Retinal pigment epithelial cell (primary cell): ENCODE results near the gene CAMKMT.

Experiments
- DNase-seq: peaks from one replicate; pipeline ENCODE4 v3.0.0-alpha.2; 2010; ENCODE audit warnings: low read depth
- H3K4me3 ChIP-seq: 2 replicates; pipeline ENCODE4 v1.5.1; 2011; ENCODE audit warnings: mild to moderate bottlenecking, low read length, control low read depth, moderate library complexity
- TF ChIP-seq, protein P1 (sequence below): conservative IDR thresholded peaks from 2 replicates; pipeline ENCODE4 v1.5.1; 2011; ENCODE audit warnings: low read depth, low read length, control low read depth, inconsistent platforms

CAMKMT gene

DNA sequence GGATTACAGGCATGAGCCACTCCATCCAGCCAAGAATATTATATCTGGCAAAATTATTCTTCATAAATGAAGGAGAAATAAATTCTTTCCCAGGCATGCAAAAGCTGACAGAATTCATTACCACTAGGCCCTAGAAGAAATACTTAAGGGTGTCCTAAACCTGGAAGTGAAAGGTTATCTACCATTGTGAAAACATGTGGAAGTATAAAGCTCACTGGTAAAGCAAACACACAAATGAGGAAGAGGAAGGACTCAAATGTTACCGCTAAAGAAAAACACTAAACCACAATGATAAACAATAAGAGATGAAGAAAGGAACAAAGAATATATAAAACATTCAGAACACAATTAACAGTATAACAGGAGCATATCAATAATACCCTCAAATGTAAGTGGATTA lies 171.8 kb downstream of the CAMKMT start:
- DNase-seq: no peak
- H3K4me3 ChIP-seq: no peak overlapping the region
- TF ChIP-seq, protein P1, sequence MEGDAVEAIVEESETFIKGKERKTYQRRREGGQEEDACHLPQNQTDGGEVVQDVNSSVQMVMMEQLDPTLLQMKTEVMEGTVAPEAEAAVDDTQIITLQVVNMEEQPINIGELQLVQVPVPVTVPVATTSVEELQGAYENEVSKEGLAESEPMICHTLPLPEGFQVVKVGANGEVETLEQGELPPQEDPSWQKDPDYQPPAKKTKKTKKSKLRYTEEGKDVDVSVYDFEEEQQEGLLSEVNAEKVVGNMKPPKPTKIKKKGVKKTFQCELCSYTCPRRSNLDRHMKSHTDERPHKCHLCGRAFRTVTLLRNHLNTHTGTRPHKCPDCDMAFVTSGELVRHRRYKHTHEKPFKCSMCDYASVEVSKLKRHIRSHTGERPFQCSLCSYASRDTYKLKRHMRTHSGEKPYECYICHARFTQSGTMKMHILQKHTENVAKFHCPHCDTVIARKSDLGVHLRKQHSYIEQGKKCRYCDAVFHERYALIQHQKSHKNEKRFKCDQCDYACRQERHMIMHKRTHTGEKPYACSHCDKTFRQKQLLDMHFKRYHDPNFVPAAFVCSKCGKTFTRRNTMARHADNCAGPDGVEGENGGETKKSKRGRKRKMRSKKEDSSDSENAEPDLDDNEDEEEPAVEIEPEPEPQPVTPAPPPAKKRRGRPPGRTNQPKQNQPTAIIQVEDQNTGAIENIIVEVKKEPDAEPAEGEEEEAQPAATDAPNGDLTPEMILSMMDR: no peak

DNA sequence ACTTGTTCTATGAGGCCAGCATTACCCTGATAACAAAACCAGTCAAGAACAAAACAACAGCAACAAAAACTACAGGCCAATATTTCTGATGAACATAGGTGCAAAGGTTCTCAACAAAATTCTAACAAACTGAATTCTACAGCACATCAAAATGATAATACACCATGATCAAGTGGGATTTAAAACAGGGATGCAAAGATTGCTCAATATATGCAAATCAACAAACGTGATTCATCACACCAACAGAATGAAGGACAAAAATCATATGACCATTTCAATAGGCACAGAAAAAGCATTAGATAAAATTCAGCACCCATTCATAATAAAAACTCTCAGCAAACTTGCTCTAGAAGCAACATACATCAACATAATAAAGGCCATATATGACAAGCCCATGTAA lies 173.6 kb downstream of the CAMKMT start:
- H3K4me3 ChIP-seq: no peak overlapping the region
- no peak for DNase-seq
- TF ChIP-seq, protein P1: no peak

DNA sequence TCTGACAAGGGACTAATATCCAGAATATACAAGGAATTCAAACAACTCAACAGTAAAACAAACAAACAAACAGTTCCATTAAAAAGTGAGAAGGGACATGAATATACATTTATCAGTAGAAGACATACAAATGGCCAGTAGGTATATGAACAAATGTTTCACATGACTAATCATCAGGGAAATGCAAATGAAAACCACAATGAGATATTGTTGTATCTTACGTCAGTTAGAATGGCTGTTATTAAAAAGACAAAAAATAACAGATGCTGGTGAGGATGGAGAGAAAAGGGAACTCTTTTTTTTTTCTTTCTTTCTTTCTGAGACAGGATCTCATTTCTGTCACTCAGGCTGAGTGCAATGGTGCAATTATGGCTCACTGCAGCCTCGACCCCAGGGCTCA lies 175.5 kb downstream of the CAMKMT start:
- DNase-seq: no peak
- no peak overlapping the region for H3K4me3 ChIP-seq
- TF ChIP-seq, protein P1: no peak

DNA sequence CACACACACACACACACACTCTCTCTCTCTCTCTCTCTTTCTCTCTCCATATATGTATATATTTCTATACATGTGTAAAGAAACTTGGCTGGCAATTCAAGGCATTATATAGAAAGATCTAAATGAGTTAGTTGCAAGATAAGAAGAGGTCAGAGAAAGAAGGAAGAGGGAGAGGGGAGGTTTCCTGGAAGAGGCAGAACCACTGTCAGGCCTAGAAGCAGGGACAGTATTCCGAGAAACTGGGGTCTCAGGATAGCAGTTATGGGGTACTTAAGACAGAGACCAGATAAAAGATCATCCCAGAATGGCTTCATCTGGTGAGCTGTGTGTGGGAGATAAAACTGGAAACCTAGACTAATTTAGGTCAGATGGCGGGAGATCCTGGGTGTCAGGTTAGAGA lies 180.8 kb downstream of the CAMKMT start:
- TF ChIP-seq, protein P1: no peak
- no peak for DNase-seq
- H3K4me3 ChIP-seq: no peak overlapping the region

DNA sequence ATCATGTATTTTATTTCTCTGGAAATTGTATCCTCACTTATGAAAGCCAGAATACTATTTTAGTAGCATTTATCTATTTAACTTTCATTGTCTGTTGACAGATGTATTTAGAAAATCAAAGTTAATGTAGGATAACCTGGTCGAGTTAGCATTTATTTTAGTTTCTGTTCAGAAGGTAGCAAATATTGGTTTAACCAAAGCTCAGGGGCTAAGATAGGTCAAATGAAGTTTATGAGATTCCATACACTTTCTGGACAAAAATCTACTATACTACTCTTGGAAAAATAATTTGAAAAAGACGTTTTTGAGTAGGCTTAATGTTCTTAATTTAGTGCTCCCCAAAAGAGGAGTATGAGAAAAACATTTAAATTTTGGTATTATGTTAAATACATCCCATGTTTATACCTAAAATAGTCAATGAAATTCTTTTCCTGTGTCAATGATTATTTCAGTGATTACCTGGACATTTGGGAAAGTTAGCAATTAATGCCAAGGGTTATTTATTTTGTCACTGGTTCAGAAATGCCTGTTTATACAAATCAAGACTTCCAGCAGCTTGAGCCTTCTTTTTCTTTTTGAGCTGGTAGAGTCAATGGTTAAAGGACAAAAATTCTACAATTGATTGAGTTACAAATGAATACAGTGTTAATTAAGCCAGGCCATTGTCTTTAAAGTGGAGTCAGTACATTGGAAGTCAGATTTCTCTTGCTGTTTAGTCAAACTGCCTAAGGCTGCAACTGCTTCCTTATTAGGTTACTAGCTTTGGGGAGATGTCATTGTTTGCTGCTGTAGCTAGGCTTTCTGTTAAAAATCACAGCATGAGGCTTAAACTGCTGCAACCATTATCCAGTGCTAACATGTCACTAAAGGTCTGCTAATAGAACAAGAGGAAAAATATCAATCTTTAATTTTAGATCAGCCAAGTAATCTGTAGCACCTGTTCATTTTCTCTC lies 182.3 kb downstream of the CAMKMT start:
- no peak for DNase-seq
- TF ChIP-seq, protein P1: no peak
- no peak overlapping the region for H3K4me3 ChIP-seq

DNA sequence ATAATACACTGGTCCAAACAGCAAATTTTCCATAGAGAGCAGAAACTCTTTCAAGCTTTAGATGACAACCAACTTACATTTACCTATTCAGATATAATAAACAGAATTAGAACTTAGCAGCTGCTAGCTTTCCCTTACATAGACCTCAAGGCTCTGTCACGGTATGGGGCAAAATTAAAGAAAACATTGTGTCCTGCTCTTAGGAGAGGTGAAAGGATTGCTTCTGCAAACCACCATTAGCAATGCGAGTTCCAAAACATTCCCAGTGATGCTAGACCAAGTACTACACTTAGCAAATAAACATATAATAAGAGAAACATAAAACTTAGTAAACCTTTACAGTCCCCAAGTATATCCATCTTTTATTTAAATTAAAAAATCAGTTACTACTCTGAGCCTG lies 183.3 kb downstream of the CAMKMT start:
- no peak overlapping the region for H3K4me3 ChIP-seq
- DNase-seq: no peak
- TF ChIP-seq, protein P1: no peak

DNA sequence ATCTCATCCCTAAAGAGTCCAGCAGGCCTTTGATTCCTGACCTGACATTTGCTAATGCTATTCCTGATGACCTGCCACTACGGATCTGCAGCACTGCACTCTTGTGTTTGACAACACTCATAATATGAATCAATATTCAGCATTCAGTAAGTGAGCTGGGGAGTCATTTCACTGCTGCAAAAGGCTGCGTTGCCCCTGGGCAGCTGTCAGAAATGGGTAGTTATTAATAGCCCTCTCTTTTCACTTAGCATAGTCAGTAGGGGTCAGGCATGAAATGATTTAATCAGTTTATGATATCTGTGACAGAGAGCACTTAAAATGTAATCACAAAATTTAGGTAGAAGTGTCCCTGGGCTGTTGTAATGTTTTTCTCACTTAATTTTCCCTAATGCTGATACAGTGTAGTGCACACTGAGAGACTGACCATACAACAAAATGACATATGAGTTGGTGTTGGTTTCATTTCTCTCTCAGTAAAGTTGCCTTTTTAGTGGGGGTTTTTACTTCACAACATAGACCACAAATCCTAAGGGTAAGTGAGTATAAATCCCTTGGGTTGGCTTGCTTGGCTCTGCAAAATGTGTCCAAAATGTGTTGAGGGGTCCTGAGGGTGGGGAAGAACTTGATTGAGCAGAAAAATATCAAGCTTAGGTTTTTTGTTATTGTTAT lies 184.8 kb downstream of the CAMKMT start:
- DNase-seq: no peak
- TF ChIP-seq, protein P1: no peak
- no peak overlapping the region for H3K4me3 ChIP-seq
